ENCODE data around the gene ADGRG7. TPM values are rescaled to one million over a fixed set of nuclear protein-coding genes. Genes with fewer than 3 reads are reported as not detected.

Gene ADGRG7
- total and polyA plus RNA-seq, 2 donors (not counting 1 experiment from before 2014, with no cell fraction given), result not detected

DNA sequence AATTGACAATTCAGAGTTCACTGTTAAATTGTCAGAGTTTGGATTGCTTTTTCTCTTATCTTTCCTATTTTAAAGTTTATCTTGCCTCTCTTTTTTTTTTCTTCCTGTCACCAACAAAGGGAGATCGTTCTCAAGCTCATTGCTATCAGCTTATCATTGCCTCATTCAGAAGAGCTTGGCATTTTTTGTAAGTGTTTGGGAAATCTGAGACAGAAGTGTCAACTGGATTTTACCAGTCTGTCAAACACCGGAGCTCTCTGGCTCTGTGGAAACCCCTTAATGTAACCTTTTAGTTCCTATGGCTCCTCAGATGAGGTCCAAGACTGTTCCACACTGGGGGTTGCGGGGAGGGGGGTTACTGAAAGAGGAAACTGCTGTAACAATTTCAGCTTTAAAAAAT, 89.3 kb downstream of the ADGRG7 start:
- H2AFZ ChIP-seq (ENCODE audit: low read length), result no peak overlapping the region

DNA sequence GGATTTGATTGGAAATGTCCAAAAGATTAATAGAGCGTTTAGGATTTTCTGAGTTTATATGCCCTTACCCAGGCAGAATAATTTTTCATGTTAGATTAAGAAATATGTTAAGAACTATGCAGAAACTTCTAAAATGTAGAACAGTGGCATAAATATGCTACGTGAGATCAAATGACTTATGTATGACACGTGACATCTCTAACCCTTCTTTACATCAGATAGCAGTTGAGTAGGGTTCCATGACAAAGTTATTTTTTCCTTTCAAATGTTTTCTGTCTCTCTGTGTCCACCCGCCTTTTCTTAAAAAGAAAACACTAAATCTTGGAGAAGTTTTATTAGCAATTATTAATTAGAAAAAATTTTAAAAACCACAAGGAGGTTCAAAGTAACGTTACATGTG, 91.3 kb downstream of the ADGRG7 start:
- DNase-seq (ENCODE audit: low read depth in 2 of 2), result no peak
- Histone ChIP-seq H3K9me3 (ENCODE audit: control insufficient read depth, insufficient read depth, low read depth, low read length) (no peaks in the 10 kb centered on the region), H3K27ac (ENCODE audit: insufficient read depth, low read length) (no peak overlapping the region), H3K79me2 (ENCODE audit: control insufficient read depth, insufficient read depth, low read length) (no peaks in the 10 kb centered on the region), H3K4me1 (ENCODE audit: control insufficient read depth, extremely low read depth, insufficient read depth, low read length) (no peaks in the 10 kb centered on the region), H3K27me3 (ENCODE audit: control insufficient read depth, insufficient read depth, low read length) (peaks cover 2% of the 10 kb centered on the region), H3K4me2 (ENCODE audit: extremely low read depth, insufficient read depth, low read length) (no peak overlapping the region), H3K4me3 (replicated peaks in 1 of 4; ENCODE audit: control extremely low read depth in 1 of 4, insufficient read depth in 1 of 4, low read depth in 3 of 4, low read length in 4 of 4) (no peak overlapping the region), H4K20me1 (ENCODE audit: control insufficient read depth, extremely low read depth, insufficient read depth, low read length) (no peaks in the 10 kb centered on the region), H2AFZ (ENCODE audit: low read length) (no peak overlapping the region), H3K9ac (ENCODE audit: insufficient read depth, low read length) (no peak overlapping the region), H3K36me3 (ENCODE audit: control insufficient read depth, insufficient read depth, low read length) (no peaks in the 10 kb centered on the region)
- TF ChIP-seq, protein P1, sequence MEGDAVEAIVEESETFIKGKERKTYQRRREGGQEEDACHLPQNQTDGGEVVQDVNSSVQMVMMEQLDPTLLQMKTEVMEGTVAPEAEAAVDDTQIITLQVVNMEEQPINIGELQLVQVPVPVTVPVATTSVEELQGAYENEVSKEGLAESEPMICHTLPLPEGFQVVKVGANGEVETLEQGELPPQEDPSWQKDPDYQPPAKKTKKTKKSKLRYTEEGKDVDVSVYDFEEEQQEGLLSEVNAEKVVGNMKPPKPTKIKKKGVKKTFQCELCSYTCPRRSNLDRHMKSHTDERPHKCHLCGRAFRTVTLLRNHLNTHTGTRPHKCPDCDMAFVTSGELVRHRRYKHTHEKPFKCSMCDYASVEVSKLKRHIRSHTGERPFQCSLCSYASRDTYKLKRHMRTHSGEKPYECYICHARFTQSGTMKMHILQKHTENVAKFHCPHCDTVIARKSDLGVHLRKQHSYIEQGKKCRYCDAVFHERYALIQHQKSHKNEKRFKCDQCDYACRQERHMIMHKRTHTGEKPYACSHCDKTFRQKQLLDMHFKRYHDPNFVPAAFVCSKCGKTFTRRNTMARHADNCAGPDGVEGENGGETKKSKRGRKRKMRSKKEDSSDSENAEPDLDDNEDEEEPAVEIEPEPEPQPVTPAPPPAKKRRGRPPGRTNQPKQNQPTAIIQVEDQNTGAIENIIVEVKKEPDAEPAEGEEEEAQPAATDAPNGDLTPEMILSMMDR (conservative IDR thresholded peaks at IDR 0.05 in 1 of 2, IDR thresholded peaks at IDR 0.05 in 1 of 2; ENCODE audit: low read depth in 1 of 2, low read length in 2 of 2), result no peak
- no peak for TF ChIP-seq EZH2 (IDR thresholded peaks at IDR 0.05; ENCODE audit: low read length, missing control alignments)

More for the DNA sequence above, 89.3 kb downstream of the ADGRG7 start:
- no peaks in the 10 kb centered on the region for H3K36me3 ChIP-seq (ENCODE audit: control insufficient read depth, insufficient read depth, low read length)
- TF ChIP-seq EZH2 (IDR thresholded peaks at IDR 0.05; ENCODE audit: low read length, missing control alignments), result no peak
- TF ChIP-seq, protein P1 (conservative IDR thresholded peaks at IDR 0.05 in 1 of 2, IDR thresholded peaks at IDR 0.05 in 1 of 2; ENCODE audit: low read depth in 1 of 2, low read length in 2 of 2), result no peak
- H3K4me2 ChIP-seq (ENCODE audit: extremely low read depth, insufficient read depth, low read length), result no peak overlapping the region
- no peak overlapping the region for H3K9ac ChIP-seq (ENCODE audit: insufficient read depth, low read length)
- no peak overlapping the region for H3K27ac ChIP-seq (ENCODE audit: insufficient read depth, low read length)
- no peaks in the 10 kb centered on the region for H3K4me1 ChIP-seq (ENCODE audit: control insufficient read depth, extremely low read depth, insufficient read depth, low read length)
- no peak for DNase-seq (ENCODE audit: low read depth in 2 of 2)
- H3K9me3 ChIP-seq (ENCODE audit: control insufficient read depth, insufficient read depth, low read depth, low read length), result no peaks in the 10 kb centered on the region
- no peaks in the 10 kb centered on the region for H4K20me1 ChIP-seq (ENCODE audit: control insufficient read depth, extremely low read depth, insufficient read depth, low read length)
- no peak overlapping the region for H3K4me3 ChIP-seq (replicated peaks in 1 of 4; ENCODE audit: control extremely low read depth in 1 of 4, insufficient read depth in 1 of 4, low read depth in 3 of 4, low read length in 4 of 4)
- H3K27me3 ChIP-seq (ENCODE audit: control insufficient read depth, insufficient read depth, low read length), result peaks cover 7% of the 10 kb centered on the region
- H3K79me2 ChIP-seq (ENCODE audit: control insufficient read depth, insufficient read depth, low read length), result no peaks in the 10 kb centered on the region

DNA sequence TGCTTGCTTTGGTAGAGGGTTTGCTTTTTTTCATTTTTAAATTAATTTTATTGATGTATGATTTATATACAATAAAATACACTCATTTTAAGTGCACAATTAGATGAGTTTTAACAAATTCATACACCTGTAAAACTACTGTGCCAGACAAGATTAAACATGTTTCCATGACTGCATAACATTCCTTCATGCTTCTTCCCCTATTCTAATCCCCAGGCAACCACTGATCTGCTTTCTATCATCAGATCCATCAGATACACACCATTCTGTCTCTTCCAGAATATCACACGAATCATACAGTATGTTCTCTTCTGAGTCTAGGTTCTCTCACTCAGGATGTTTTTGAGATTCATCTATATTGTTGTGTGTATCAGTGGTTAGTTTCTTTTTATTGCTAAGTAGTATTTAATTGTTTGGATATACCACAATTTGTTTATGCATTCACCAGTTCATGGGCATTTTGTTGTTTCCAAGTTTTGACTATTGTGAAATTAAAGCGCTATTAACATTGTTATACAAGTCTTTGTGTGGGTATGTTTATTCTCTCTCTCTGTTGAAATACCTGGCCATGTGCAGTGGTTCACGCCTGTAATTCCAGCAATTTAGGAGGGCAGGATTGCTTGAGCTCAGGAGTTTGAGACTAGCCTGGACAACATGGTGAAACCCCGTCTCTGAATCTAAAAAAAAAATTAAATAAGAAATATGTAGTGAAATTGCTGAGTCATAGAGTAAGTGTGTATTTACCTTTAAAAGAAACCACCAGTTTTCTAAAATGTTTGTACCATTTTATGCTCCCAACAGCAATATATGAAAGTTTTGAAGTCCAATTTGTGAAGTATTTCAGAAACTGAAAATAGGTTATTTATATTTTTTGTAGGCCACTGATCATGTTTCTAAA, 92.9 kb downstream of the ADGRG7 start:
- Histone ChIP-seq H3K4me2 (ENCODE audit: extremely low read depth, insufficient read depth, low read length) (no peak overlapping the region), H3K4me3 (replicated peaks in 1 of 4; ENCODE audit: control extremely low read depth in 1 of 4, insufficient read depth in 1 of 4, low read depth in 3 of 4, low read length in 4 of 4) (no peak overlapping the region), H2AFZ (ENCODE audit: low read length) (no peak overlapping the region), H3K9ac (ENCODE audit: insufficient read depth, low read length) (no peak overlapping the region), H3K9me3 (ENCODE audit: control insufficient read depth, insufficient read depth, low read depth, low read length) (no peaks in the 10 kb centered on the region), H3K4me1 (ENCODE audit: control insufficient read depth, extremely low read depth, insufficient read depth, low read length) (no peaks in the 10 kb centered on the region), H3K79me2 (ENCODE audit: control insufficient read depth, insufficient read depth, low read length) (no peaks in the 10 kb centered on the region), H4K20me1 (ENCODE audit: control insufficient read depth, extremely low read depth, insufficient read depth, low read length) (no peaks in the 10 kb centered on the region), H3K27me3 (ENCODE audit: control insufficient read depth, insufficient read depth, low read length) (peaks cover under 1% of the 10 kb centered on the region), H3K27ac (ENCODE audit: insufficient read depth, low read length) (no peak overlapping the region), H3K36me3 (ENCODE audit: control insufficient read depth, insufficient read depth, low read length) (no peaks in the 10 kb centered on the region)
- TF ChIP-seq, protein P1 (conservative IDR thresholded peaks at IDR 0.05 in 1 of 2, IDR thresholded peaks at IDR 0.05 in 1 of 2; ENCODE audit: low read depth in 1 of 2, low read length in 2 of 2), result no peak
- no peak for TF ChIP-seq EZH2 (IDR thresholded peaks at IDR 0.05; ENCODE audit: low read length, missing control alignments)
- no peak for DNase-seq (ENCODE audit: low read depth in 2 of 2)

All from fibroblast of lung (primary cell).